PC-9 (cell line): ENCODE measurements around the gene SELENOH.

ENCODE experiments used
- CTCF ChIP-seq: fragments of 200-600 bp; sonication (generic); conservative IDR thresholded peaks from 2 replicates; pipeline ENCODE4 v1.6.1; 2017; ENCODE audit warnings: mixed run types, antibody characterized with exemption, mild to moderate bottlenecking, moderate library complexity
- EZH2 ChIP-seq: fragments of 200-600 bp; sonication (generic); IDR thresholded peaks from 2 replicates; pipeline ENCODE4 v1.8.0; 2017; ENCODE audit warnings: antibody characterized with exemption, low read depth

- TF ChIP-seq CTCF (no peak), EZH2 (no peak)
Measured at GRCh38 chr11:57772562-57772961, 31.3 kb downstream of the SELENOH start.
